GM12864 (cell line): ENCODE measurements around the gene EXOC5.

ENCODE experiments used
- DNase-seq: peaks from one replicate; pipeline ENCODE4 v3.0.0-alpha.2; 2011; ENCODE audit warnings: low read depth
- H3K4me3 ChIP-seq: 2 replicates; pipeline ENCODE4 v1.5.1; 2011; ENCODE audit warnings: mild to moderate bottlenecking, low read depth, low read length, control low read depth
- TF ChIP-seq, protein P1 (sequence below): IDR thresholded peaks from 2 replicates; pipeline ENCODE4 v1.5.1; 2011; ENCODE audit warnings: low read depth, mild to moderate bottlenecking, moderate library complexity, low read length, control low read depth, inconsistent platforms; ENCODE audit errors: missing control alignments

Gene EXOC5

DNA sequence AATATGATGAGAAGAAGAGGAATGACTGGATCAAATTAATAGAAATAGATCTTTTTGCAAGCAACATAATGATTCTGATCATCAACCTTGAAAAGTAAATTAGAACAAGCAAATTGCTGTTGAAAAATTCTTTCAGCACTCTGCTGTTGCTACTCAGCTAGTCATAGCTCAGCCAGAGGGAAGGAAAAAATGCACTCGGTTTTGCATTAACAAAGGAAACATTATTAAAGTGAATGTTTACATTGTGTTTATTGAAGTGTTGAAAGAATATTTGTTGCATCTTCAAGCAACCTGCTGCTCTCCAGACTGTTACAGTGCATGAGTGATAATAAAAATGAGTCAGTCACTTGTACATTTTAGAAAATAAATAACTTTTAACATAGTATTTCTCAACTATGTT lies 26.5 kb upstream of the EXOC5 start:
- H3K4me3 ChIP-seq, result no peak overlapping the region
- no peak for DNase-seq
- TF ChIP-seq, protein P1, sequence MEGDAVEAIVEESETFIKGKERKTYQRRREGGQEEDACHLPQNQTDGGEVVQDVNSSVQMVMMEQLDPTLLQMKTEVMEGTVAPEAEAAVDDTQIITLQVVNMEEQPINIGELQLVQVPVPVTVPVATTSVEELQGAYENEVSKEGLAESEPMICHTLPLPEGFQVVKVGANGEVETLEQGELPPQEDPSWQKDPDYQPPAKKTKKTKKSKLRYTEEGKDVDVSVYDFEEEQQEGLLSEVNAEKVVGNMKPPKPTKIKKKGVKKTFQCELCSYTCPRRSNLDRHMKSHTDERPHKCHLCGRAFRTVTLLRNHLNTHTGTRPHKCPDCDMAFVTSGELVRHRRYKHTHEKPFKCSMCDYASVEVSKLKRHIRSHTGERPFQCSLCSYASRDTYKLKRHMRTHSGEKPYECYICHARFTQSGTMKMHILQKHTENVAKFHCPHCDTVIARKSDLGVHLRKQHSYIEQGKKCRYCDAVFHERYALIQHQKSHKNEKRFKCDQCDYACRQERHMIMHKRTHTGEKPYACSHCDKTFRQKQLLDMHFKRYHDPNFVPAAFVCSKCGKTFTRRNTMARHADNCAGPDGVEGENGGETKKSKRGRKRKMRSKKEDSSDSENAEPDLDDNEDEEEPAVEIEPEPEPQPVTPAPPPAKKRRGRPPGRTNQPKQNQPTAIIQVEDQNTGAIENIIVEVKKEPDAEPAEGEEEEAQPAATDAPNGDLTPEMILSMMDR, result no peak

DNA sequence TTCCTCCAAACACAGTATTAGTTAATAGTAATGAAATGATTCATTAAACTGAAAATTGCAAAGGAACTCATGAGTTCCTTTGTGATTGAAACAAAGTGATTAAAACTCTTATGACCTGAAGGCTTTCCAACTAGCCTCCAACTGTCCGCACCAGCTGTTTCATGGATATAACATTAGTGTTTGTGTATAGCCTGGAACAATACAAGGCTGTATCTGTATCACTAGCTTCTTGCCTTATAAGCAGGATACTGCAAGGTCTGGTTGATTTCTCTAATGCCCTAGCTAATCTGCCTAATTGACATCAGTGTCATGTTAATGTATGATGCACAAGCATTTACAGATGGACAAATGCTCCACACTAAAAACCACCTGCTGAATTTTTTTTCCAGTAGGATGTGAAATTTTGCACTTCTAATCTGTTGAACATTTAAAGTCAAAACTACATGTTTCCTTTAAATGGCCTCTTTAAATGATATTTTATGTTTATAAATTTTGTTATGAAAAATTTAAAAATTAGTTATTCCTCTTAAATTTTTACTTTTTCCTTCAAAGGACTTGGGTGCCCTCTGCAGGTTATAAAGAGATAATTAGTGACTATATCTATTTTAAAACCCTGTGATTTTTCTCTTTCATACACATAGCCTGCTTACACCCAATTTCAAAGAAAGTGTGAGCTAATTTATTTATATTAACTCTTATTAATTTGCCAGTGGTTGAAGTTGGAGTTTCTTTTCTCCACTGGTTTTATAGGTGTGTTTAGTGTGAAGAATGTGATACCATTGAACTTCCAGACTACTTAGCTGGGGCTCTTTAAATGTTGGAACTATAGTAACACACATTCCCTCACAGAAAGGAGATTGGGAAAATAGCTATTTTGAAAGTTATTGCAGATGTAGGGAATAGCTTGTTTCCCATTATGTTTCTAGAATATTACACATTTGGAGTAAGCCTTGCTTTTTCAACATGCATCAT lies 25.4 kb upstream of the EXOC5 start:
- no peak overlapping the region for H3K4me3 ChIP-seq
- TF ChIP-seq, protein P1, result no peak
- DNase-seq, result no peak

DNA sequence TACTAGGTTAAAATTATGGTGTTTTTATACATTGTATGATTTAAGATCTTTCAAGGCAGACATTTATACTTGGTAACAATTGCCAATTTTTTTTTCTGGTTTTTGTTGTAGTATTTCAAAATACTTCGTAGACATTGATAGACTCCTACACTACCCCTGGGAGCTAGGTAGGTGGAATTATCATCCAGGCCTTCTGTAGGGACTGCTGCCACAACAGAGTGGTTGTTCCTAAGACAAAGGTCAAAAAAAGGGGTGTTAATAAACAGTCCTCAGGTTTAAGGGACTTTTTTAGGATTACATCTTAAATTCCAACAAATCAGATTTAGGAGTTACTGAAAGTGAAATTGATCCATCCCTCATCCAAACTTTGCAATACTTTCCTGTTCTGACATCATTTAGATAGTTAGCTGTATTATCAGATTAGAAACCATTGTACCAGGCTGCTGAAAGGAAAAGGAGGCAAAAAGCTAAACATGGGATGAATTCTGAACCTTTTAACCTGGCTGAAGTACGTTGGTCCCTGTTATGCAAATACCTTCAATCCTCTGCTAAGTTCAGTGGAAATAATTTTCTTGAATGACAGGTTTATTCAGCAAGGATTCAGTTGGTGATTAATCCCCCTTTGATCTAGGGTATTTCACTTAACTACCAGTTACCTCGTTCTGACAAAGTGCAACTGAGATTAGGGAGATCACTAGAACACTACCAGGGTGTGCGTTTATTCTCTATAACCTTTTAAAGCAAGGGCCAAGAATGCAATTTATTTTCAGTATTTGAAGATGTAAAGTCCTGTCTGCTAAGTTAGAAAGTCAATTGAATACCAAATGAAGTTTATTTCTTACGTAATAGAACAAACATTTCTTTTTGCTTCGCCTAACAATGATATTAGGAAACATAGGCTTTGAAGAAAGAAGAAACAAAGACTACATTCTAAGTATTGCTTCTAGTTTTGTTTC lies 23.3 kb upstream of the EXOC5 start:
- DNase-seq, result no peak
- TF ChIP-seq, protein P1, result no peak
- H3K4me3 ChIP-seq, result no peak overlapping the region

DNA sequence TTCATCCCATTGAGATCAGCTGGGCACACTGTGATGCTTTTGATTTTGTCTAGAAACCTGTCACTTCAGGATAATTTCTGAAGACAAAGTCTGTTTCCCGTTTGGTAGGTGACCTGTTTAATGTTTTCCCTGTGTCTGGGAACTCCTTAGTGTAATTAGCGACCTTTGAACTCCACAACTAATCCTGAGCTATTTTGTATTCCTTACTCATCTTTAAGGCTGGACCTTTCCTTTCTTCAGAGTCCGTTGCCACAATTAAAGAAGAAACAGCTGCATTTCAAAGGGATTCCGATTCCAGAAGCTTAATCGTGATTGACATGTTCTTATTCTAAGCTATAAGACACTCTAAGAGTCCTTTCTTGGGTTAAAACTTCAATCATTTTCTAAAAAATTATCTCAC lies 22.0 kb upstream of the EXOC5 start:
- no peak for DNase-seq
- H3K4me3 ChIP-seq, result no peak overlapping the region
- TF ChIP-seq, protein P1, result no peak

DNA sequence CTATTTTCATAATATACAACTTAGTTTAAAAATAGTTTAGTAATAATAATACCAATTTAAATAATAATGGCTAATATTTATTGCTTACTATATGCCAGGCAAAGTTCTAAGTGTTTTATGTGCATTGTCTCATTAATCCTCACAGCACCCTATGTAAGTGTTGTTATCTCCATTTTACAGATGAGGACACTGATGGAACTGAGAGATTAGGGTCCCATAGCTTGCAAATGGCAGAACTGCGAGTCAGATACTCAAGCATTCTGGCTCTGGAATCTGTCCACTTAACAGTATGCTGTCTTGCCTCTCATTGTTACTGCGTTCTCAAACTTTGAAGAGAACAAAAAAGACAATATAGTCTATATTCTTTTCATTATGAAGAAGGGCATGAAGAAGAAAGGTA lies 19.0 kb upstream of the EXOC5 start:
- no peak for DNase-seq
- no peak overlapping the region for H3K4me3 ChIP-seq
- TF ChIP-seq, protein P1, result no peak

DNA sequence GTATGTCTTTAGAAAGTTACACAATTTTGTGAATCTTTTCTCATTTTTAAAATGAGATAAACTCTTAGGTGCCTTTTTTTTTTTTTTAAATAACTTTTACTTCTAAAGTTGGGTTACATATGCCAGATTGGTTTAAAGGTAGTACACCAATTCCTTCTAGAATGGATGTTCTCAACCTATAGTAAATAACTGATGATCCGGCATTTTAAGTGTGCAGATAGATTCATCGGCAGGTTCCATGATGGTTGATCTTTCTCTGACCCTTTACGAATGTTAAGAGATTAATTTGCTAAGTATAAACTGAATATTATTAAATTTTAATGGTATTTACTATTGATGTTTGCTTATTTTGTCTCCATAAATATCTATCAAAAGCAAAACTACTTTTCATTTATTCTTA lies 8.4 kb upstream of the EXOC5 start:
- TF ChIP-seq, protein P1, result no peak
- no peak for DNase-seq
- no peak overlapping the region for H3K4me3 ChIP-seq
